Activated T-helper 17 cell treated with anti-CD3 and anti-CD28 coated beads, Interleukin-2, amount 50 U/mL, for 72 hours (primary cell): ENCODE results near the gene SH3RF3. TPM values are rescaled to one million over a fixed set of nuclear protein-coding genes. Genes with fewer than 3 reads are reported as not detected.
"Not testable (repeated sequence)": the region's sequence is repeated elsewhere in the genome, so short reads cannot be mapped to it uniquely, and the experiment has no call there.

Source experiments
- ATAC-seq: fragments of 150-1000 bp; cut with Tn5 transposase; replicated peaks from 2 replicates; pipeline ENCODE4 v1.10.0; 2021; ENCODE audit warnings: mild to moderate bottlenecking, moderate library complexity
- H3K27ac Mint-ChIP-seq: one replicate; pipeline ENCODE4 v1.8.0; 2022; ENCODE audit warnings: mixed read lengths
- H3K27me3 Mint-ChIP-seq: one replicate; pipeline ENCODE4 v1.8.0; 2022; ENCODE audit warnings: mixed read lengths
- H3K36me3 Mint-ChIP-seq: one replicate; pipeline ENCODE4 v1.8.0; 2022; ENCODE audit warnings: low read depth, mild to moderate bottlenecking, mixed read lengths
- H3K4me1 Mint-ChIP-seq: one replicate; pipeline ENCODE4 v1.8.0; 2022; ENCODE audit warnings: mixed read lengths
- H3K4me3 Mint-ChIP-seq: one replicate; pipeline ENCODE4 v1.8.0; 2022; ENCODE audit warnings: mild to moderate bottlenecking, mixed read lengths
- H3K9me3 Mint-ChIP-seq: one replicate; pipeline ENCODE4 v1.8.0; 2022; ENCODE audit warnings: mixed read lengths
- total RNA-seq, 2 donors: library from RNA; stranded (reverse); gene quantifications; one replicate each; pipeline ENCODE4 v1.2.3, GENCODE V29; 2022

The SH3RF3 gene
- total RNA-seq, 2 donors from 2014 or later, result 0.05 TPM; not detected in 1

- H3K36me3 Mint-ChIP-seq, result peaks cover 7% of the 10 kb centered on the region
- H3K9me3 Mint-ChIP-seq, result no peaks in the 10 kb centered on the region
- peaks cover 41% of the 10 kb centered on the region for H3K27me3 Mint-ChIP-seq
- H3K27ac Mint-ChIP-seq, result no peak overlapping the region
- no peak for ATAC-seq
- no peak overlapping the region for H3K4me3 Mint-ChIP-seq
- H3K4me1 Mint-ChIP-seq, result peaks cover 17% of the 10 kb centered on the region
These were observed 80.9 kb downstream of the SH3RF3 start for GRCh38 chr2:109209941-109210340.

GRCh38 chr2:109210431-109211200 lies 81.6 kb downstream of the SH3RF3 start:
- Mint-ChIP-seq H3K27me3 (peaks cover 43% of the 10 kb centered on the region), H3K4me1 (peaks cover 24% of the 10 kb centered on the region), H3K36me3 (peaks cover 7% of the 10 kb centered on the region), H3K27ac (no peak overlapping the region), H3K9me3 (no peaks in the 10 kb centered on the region), H3K4me3 (no peak overlapping the region)
- no peak for ATAC-seq

GRCh38 chr2:109211315-109211714 lies 82.3 kb downstream of the SH3RF3 start:
- peaks cover 43% of the 10 kb centered on the region for H3K27me3 Mint-ChIP-seq
- H3K4me3 Mint-ChIP-seq, result no peak overlapping the region
- H3K27ac Mint-ChIP-seq, result no peak overlapping the region
- H3K9me3 Mint-ChIP-seq, result no peaks in the 10 kb centered on the region
- H3K4me1 Mint-ChIP-seq, result peaks cover 27% of the 10 kb centered on the region
- ATAC-seq, result no peak
- peaks cover 7% of the 10 kb centered on the region for H3K36me3 Mint-ChIP-seq

GRCh38 chr2:109212836-109213563 lies 84.0 kb downstream of the SH3RF3 start:
- Mint-ChIP-seq H3K36me3 (peaks cover 7% of the 10 kb centered on the region), H3K27ac (peak overlapping the region; percentile 53), H3K27me3 (peaks cover 53% of the 10 kb centered on the region), H3K9me3 (no peaks in the 10 kb centered on the region), H3K4me3 (peak overlapping the region; percentile 65), H3K4me1 (peaks cover 40% of the 10 kb centered on the region)
- no peak for ATAC-seq

- peaks cover 7% of the 10 kb centered on the region for H3K36me3 Mint-ChIP-seq
- peaks cover 40% of the 10 kb centered on the region for H3K4me1 Mint-ChIP-seq
- H3K27me3 Mint-ChIP-seq, result peaks cover 59% of the 10 kb centered on the region
- peak overlapping the region; percentile 53 for H3K27ac Mint-ChIP-seq
- peak; percentile 81 for ATAC-seq
- no peaks in the 10 kb centered on the region for H3K9me3 Mint-ChIP-seq
- H3K4me3 Mint-ChIP-seq, result peak overlapping the region; percentile 65
These were observed 84.8 kb downstream of the SH3RF3 start for GRCh38 chr2:109213646-109214433.

GRCh38 chr2:109214651-109215371 lies 85.8 kb downstream of the SH3RF3 start:
- Mint-ChIP-seq H3K36me3 (peaks cover 7% of the 10 kb centered on the region), H3K27ac (peak overlapping the region; percentile 53), H3K4me1 (peaks cover 40% of the 10 kb centered on the region), H3K9me3 (no peaks in the 10 kb centered on the region), H3K27me3 (peaks cover 64% of the 10 kb centered on the region), H3K4me3 (peak overlapping the region; percentile 65)
- ATAC-seq, result peak; percentile 31

- peaks cover 40% of the 10 kb centered on the region for H3K4me1 Mint-ChIP-seq
- no peak for ATAC-seq
- peak overlapping the region; percentile 65 for H3K4me3 Mint-ChIP-seq
- peaks cover 7% of the 10 kb centered on the region for H3K36me3 Mint-ChIP-seq
- H3K27ac Mint-ChIP-seq, result peak overlapping the region; percentile 53
- peaks cover 56% of the 10 kb centered on the region for H3K27me3 Mint-ChIP-seq
- no peaks in the 10 kb centered on the region for H3K9me3 Mint-ChIP-seq
These were observed 86.9 kb downstream of the SH3RF3 start for GRCh38 chr2:109215866-109216265.

- Mint-ChIP-seq H3K27me3 (peaks cover 52% of the 10 kb centered on the region), H3K9me3 (no peaks in the 10 kb centered on the region), H3K4me1 (peaks cover 40% of the 10 kb centered on the region), H3K4me3 (no peak overlapping the region), H3K36me3 (peaks cover 7% of the 10 kb centered on the region), H3K27ac (no peak overlapping the region)
- no peak for ATAC-seq
These were observed 87.3 kb downstream of the SH3RF3 start for GRCh38 chr2:109216332-109216731.

- peak; percentile 25 for ATAC-seq
- Mint-ChIP-seq H3K4me1 (peaks cover 40% of the 10 kb centered on the region), H3K27ac (peak overlapping the region; percentile 5), H3K9me3 (no peaks in the 10 kb centered on the region), H3K36me3 (peaks cover 7% of the 10 kb centered on the region), H3K27me3 (peaks cover 46% of the 10 kb centered on the region), H3K4me3 (peak overlapping the region; percentile 44)
These were observed 88.5 kb downstream of the SH3RF3 start for GRCh38 chr2:109217362-109218086.

GRCh38 chr2:109218087-109218791 lies 89.2 kb downstream of the SH3RF3 start:
- Mint-ChIP-seq H3K4me3 (peak overlapping the region; percentile 44), H3K9me3 (no peaks in the 10 kb centered on the region), H3K27ac (no peak overlapping the region), H3K4me1 (peaks cover 40% of the 10 kb centered on the region), H3K27me3 (peaks cover 40% of the 10 kb centered on the region), H3K36me3 (peaks cover 7% of the 10 kb centered on the region)
- no peak for ATAC-seq

- Mint-ChIP-seq H3K36me3 (peaks cover 4% of the 10 kb centered on the region), H3K27ac (no peak overlapping the region), H3K27me3 (peaks cover 38% of the 10 kb centered on the region), H3K4me1 (peaks cover 35% of the 10 kb centered on the region), H3K9me3 (no peaks in the 10 kb centered on the region), H3K4me3 (peak overlapping the region; percentile 44)
- no peak for ATAC-seq
These were observed 89.8 kb downstream of the SH3RF3 start for GRCh38 chr2:109218792-109219126.

- peaks cover 29% of the 10 kb centered on the region for H3K27me3 Mint-ChIP-seq
These were observed 91.9 kb downstream of the SH3RF3 start for GRCh38 chr2:109220860-109221259.

GRCh38 chr2:109221316-109221715 lies 92.3 kb downstream of the SH3RF3 start:
- H3K4me3 Mint-ChIP-seq, H3K27ac Mint-ChIP-seq, H3K36me3 Mint-ChIP-seq, ATAC-seq, H3K9me3 Mint-ChIP-seq: not testable (repeated sequence)
- H3K4me1 Mint-ChIP-seq, result peaks cover 13% of the 10 kb centered on the region
- H3K27me3 Mint-ChIP-seq, result peaks cover 28% of the 10 kb centered on the region

More at GRCh38 chr2:109220860-109221259, 91.9 kb downstream of the SH3RF3 start:
- no peak overlapping the region for H3K27ac Mint-ChIP-seq
- H3K9me3 Mint-ChIP-seq, result no peaks in the 10 kb centered on the region
- no peak for ATAC-seq
- no peaks in the 10 kb centered on the region for H3K36me3 Mint-ChIP-seq
- no peak overlapping the region for H3K4me3 Mint-ChIP-seq
- H3K4me1 Mint-ChIP-seq, result peaks cover 14% of the 10 kb centered on the region
